ENCODE results near the gene RAP1GAP2.
"Not testable (repeated sequence)": the region's sequence is repeated elsewhere in the genome, so short reads cannot be mapped to it uniquely, and the experiment has no call there.

RAP1GAP2 gene

DNA sequence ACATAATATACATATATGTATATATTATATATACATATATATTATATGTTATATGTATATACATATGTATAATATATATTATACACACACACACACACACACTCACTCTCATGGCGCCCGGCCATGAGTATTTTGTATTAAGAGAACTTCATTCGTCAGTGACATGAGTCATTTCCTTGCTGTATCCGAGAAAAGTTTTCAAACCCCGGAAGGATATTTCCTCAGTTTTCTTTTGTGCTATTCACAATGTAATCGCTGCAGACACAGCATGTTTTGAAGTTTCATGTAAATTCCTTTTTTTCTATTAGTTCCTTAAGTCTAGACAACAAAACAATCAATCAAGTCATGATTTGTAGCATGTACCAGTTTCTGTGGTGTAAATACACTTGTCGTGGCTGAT, 233.9 kb downstream of the RAP1GAP2 start:
- CTCF ChIA-PET = interaction anchor here (1.1 to 1.3 kb wide), 2 partner anchors 10 to 13 kb away, joined by 7 read pairs; no protein-coding TSS in a partner anchor
- Histone ChIP-seq H3K36me3 (ENCODE audit: control insufficient read depth in 2 of 2, insufficient read depth in 1 of 2, low read length in 2 of 2) (peaks cover 0 to 35% of the 10 kb centered on the region in 2 experiments; a peak in 1 of 3 replicates), H3K9me3 (ENCODE audit: control insufficient read depth, insufficient read depth, low read depth, low read length) (no peaks in the 10 kb centered on the region), H3K4me1 (ENCODE audit: control insufficient read depth, insufficient read depth, low read length) (no peaks in the 10 kb centered on the region), H3K4me3 (ENCODE audit: low read depth, low read length) (no peak overlapping the region), H3K27ac (ENCODE audit: extremely low read depth, low read depth, low read length) (no peak overlapping the region)
- no peak for TF ChIP-seq ZNF707 (tag by site-specific recombination; IDR thresholded peaks at IDR 0.05)
- TF ChIP-seq ZNF112 (tag by site-specific recombination; IDR thresholded peaks at IDR 0.05) = no peak
- no peak for TF ChIP-seq ZNF184 (tag by site-specific recombination; IDR thresholded peaks at IDR 0.05)
- no peak for TF ChIP-seq GFI1B (tag by site-specific recombination; IDR thresholded peaks at IDR 0.05)
- no peak for TF ChIP-seq SCRT2 (tag by site-specific recombination; IDR thresholded peaks at IDR 0.05)
- no peak for TF ChIP-seq HOXA7 (CRISPR knock-in tag; IDR thresholded peaks at IDR 0.05; ENCODE audit: borderline replicate concordance)
- TF ChIP-seq FEZF1 (tag by site-specific recombination; IDR thresholded peaks at IDR 0.05) = no peak
- TF ChIP-seq GLIS1 (tag by site-specific recombination; IDR thresholded peaks at IDR 0.05) = no peak
- POLR2A ChIA-PET = no interaction called here

DNA sequence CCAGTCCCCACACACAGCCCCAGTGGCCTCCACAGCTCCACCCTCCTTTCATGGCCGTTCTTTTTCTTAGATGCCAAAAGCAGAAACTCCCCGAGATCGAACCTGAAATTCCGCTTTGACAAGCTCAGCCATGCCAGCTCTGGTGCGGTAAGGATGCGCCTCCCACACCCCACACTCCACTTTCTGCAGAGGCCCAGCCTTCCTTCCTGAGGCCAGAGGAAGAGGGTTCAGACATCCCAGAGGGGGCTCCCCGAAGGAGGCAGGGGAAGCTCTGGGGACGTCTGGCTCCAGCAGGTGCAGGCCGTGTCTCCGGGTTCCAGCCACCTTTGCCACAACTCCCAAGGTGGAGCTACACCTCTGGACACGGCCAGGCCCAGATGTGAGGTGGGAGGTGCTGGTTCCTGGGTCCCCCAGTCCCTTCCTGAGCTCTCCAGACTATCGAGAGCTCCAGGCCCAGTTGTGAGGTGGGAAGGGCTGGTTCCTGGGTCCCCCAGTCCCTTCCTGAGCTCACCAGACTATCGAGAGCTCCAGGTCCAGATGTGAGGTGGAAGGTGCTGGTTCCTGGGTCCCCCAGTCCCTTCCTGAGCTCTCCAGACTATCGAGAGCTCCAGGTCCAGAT, 234.7 kb downstream of the RAP1GAP2 start:
- H3K9me3 ChIP-seq (ENCODE audit: control insufficient read depth, insufficient read depth, low read depth, low read length); H3K4me3 ChIP-seq (ENCODE audit: low read depth, low read length); POLR2A ChIA-PET; H3K27ac ChIP-seq (ENCODE audit: extremely low read depth, low read depth, low read length); H3K4me1 ChIP-seq (ENCODE audit: control insufficient read depth, insufficient read depth, low read length): not testable (repeated sequence)
- CTCF ChIA-PET = interaction anchor here (0.9 to 1.3 kb wide), 3 partner anchors 9 to 183 kb away, joined by 4 to 7 read pairs (median 7); no protein-coding TSS in a partner anchor
- H3K36me3 ChIP-seq (ENCODE audit: control insufficient read depth in 2 of 2, insufficient read depth in 1 of 2, low read length in 2 of 2) = peaks cover 0 to 35% of the 10 kb centered on the region in 2 experiments; a peak in 1 of 3 replicates

DNA sequence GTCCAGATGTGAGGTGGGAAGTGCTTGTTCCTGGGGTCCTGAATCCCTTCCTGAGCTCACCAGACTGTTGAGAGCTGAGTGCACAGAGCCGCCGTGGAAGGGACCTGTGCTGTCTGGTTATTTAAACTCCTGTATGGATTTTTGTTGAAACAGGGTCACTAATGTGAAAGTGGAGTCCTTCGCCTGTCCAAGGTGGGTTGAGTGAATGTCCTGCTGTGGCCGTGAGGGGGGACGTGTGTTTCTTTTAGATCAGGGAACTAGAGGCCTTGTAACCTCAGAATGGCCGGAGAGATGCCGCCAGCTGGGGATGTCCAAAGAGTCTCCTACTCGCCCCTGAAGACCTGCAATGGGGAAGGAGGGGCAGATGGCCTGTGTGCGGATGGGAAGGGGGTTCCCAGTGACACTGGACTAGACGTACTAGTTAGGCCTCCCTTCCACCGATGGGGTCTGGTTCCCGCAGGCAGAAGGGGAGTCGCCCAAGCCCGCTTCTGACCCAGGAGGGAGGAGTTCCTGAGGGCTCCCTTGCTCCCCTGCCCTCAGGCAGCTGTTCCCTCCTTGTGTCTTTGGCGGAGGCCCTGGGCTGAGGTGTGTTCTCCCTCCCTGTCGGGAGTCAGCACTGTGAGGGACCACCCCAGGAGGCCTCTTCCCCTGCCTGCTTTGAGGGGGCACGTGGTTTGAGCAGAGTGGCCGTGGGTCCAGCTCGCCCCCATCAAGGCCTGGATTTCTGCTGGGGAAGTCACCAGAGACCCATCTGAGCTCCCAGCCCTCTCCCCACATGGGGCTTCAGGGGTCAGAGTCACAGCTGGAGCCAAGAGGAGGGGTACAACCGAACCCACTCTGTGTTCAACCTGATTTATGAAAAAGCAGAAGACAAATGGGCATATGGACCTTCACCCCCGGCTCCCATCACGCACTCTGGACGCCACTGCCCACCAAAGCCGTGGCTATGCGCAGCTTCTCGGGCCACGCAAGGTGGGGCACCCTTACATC, 236.3 kb downstream of the RAP1GAP2 start:
- no peak overlapping the region for H3K4me3 ChIP-seq (ENCODE audit: low read depth, low read length)
- H3K4me1 ChIP-seq (ENCODE audit: control insufficient read depth, insufficient read depth, low read length) = no peaks in the 10 kb centered on the region
- H3K36me3 ChIP-seq (ENCODE audit: control insufficient read depth in 2 of 2, insufficient read depth in 1 of 2, low read length in 2 of 2) = peaks cover 0 to 24% of the 10 kb centered on the region in 2 experiments; a peak in 1 of 3 replicates
- ChIA-PET CTCF (no interaction called here), POLR2A (no interaction called here)
- no peaks in the 10 kb centered on the region for H3K9me3 ChIP-seq (ENCODE audit: control insufficient read depth, insufficient read depth, low read depth, low read length)
- H3K27ac ChIP-seq (ENCODE audit: extremely low read depth, low read depth, low read length) = no peak overlapping the region
- TF ChIP-seq ZNF777 (tag by site-specific recombination; IDR thresholded peaks at IDR 0.05; ENCODE audit: borderline replicate concordance) (no peak), ZNF423 (tag by site-specific recombination; IDR thresholded peaks at IDR 0.05) (no peak), BCL11A (tag by site-specific recombination; IDR thresholded peaks at IDR 0.05; ENCODE audit: low read depth) (no peak), ZNF146 (tag by site-specific recombination; IDR thresholded peaks at IDR 0.05) (no peak), ZNF830 (tag by site-specific recombination; IDR thresholded peaks at IDR 0.05; ENCODE audit: low read depth) (no peak), ZNF792 (tag by site-specific recombination; IDR thresholded peaks at IDR 0.05) (no peak), ZNF768 (tag by site-specific recombination; IDR thresholded peaks at IDR 0.05) (no peak), ZNF624 (tag by site-specific recombination; IDR thresholded peaks at IDR 0.05) (no peak), ZNF629 (tag by site-specific recombination; IDR thresholded peaks at IDR 0.05) (no peak), ZNF24 (tag by site-specific recombination; IDR thresholded peaks at IDR 0.05) (no peak), ZNF138 (tag by site-specific recombination; IDR thresholded peaks at IDR 0.05; ENCODE audit: borderline replicate concordance) (no peak)
- TF ChIP-seq, protein P1, sequence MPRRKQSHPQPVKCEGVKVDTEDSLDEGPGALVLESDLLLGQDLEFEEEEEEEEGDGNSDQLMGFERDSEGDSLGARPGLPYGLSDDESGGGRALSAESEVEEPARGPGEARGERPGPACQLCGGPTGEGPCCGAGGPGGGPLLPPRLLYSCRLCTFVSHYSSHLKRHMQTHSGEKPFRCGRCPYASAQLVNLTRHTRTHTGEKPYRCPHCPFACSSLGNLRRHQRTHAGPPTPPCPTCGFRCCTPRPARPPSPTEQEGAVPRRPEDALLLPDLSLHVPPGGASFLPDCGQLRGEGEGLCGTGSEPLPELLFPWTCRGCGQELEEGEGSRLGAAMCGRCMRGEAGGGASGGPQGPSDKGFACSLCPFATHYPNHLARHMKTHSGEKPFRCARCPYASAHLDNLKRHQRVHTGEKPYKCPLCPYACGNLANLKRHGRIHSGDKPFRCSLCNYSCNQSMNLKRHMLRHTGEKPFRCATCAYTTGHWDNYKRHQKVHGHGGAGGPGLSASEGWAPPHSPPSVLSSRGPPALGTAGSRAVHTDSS (tag by site-specific recombination; IDR thresholded peaks at IDR 0.05) = no peak
- TF ChIP-seq, protein P2, sequence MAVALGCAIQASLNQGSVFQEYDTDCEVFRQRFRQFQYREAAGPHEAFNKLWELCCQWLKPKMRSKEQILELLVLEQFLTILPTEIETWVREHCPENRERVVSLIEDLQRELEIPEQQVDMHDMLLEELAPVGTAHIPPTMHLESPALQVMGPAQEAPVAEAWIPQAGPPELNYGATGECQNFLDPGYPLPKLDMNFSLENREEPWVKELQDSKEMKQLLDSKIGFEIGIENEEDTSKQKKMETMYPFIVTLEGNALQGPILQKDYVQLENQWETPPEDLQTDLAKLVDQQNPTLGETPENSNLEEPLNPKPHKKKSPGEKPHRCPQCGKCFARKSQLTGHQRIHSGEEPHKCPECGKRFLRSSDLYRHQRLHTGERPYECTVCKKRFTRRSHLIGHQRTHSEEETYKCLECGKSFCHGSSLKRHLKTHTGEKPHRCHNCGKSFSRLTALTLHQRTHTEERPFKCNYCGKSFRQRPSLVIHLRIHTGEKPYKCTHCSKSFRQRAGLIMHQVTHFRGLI (tag by site-specific recombination; IDR thresholded peaks at IDR 0.05) = no peak
- TF ChIP-seq, protein P3, sequence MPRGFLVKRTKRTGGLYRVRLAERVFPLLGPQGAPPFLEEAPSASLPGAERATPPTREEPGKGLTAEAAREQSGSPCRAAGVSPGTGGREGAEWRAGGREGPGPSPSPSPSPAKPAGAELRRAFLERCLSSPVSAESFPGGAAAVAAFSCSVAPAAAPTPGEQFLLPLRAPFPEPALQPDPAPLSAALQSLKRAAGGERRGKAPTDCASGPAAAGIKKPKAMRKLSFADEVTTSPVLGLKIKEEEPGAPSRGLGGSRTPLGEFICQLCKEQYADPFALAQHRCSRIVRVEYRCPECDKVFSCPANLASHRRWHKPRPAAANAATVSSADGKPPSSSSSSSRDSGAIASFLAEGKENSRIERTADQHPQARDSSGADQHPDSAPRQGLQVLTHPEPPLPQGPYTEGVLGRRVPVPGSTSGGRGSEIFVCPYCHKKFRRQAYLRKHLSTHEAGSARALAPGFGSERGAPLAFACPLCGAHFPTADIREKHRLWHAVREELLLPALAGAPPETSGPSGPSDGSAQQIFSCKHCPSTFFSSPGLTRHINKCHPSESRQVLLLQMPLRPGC (tag by site-specific recombination; IDR thresholded peaks at IDR 0.05) = no peak
- TF ChIP-seq, protein P4, sequence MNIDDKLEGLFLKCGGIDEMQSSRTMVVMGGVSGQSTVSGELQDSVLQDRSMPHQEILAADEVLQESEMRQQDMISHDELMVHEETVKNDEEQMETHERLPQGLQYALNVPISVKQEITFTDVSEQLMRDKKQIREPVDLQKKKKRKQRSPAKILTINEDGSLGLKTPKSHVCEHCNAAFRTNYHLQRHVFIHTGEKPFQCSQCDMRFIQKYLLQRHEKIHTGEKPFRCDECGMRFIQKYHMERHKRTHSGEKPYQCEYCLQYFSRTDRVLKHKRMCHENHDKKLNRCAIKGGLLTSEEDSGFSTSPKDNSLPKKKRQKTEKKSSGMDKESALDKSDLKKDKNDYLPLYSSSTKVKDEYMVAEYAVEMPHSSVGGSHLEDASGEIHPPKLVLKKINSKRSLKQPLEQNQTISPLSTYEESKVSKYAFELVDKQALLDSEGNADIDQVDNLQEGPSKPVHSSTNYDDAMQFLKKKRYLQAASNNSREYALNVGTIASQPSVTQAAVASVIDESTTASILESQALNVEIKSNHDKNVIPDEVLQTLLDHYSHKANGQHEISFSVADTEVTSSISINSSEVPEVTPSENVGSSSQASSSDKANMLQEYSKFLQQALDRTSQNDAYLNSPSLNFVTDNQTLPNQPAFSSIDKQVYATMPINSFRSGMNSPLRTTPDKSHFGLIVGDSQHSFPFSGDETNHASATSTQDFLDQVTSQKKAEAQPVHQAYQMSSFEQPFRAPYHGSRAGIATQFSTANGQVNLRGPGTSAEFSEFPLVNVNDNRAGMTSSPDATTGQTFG (tag by site-specific recombination; IDR thresholded peaks at IDR 0.05; ENCODE audit: borderline replicate concordance) = no peak
